HEK293T (cell line): Measurements from ENCODE around the gene MEI1.

Source experiments
- CTCF ChIA-PET: fragments of 350-600 bp; formaldehyde crosslinking; extraction: SDS; loops from one replicate; lab custom pipeline; 2021; ENCODE audit warnings: antibody characterized with exemption, inconsistent platforms; lab: Yijun Ruan, JAX
- POLR2A ChIA-PET: fragments of 350-600 bp; formaldehyde crosslinking; extraction: SDS; loops from one replicate; lab custom pipeline; 2020; ENCODE audit warnings: antibody characterized with exemption, inconsistent platforms; lab: Yijun Ruan, JAX
- DNase-seq: peaks from one replicate; pipeline ENCODE4 v3.0.0; 2012; ENCODE audit warnings: mixed read lengths; ENCODE audit errors: extremely low spot score
- ARNT ChIP-seq: fragments of 450-650 bp; IDR thresholded peaks from 2 replicates; pipeline ENCODE4 v1.6.1; 2017; ENCODE audit warnings: mild to moderate bottlenecking
- BHLHE40 ChIP-seq: fragments of 450-650 bp; IDR thresholded peaks from 2 replicates; pipeline ENCODE4 v1.6.1; 2016; ENCODE audit warnings: mild to moderate bottlenecking, moderate library complexity, borderline replicate concordance
- CTBP1 ChIP-seq: fragments of 450-650 bp; IDR thresholded peaks from 2 replicates; pipeline ENCODE4 v1.6.1; 2016; ENCODE audit warnings: borderline replicate concordance
- ELF4 ChIP-seq: fragments of 450-650 bp; IDR thresholded peaks from 2 replicates; pipeline ENCODE4 v1.6.1; 2017; ENCODE audit warnings: antibody characterized with exemption
- FOXA1 ChIP-seq: fragments of 450-650 bp; IDR thresholded peaks from 2 replicates; pipeline ENCODE4 v1.6.1; 2016; ENCODE audit warnings: mild to moderate bottlenecking
- FOXK2 ChIP-seq: fragments of 450-650 bp; IDR thresholded peaks from 2 replicates; pipeline ENCODE4 v1.6.1; 2016; ENCODE audit warnings: mild to moderate bottlenecking
- FOXM1 ChIP-seq: fragments of 450-650 bp; IDR thresholded peaks from 2 replicates; pipeline ENCODE4 v1.6.1; 2017; ENCODE audit warnings: mild to moderate bottlenecking, borderline replicate concordance
- HDGF ChIP-seq: fragments of 450-650 bp; IDR thresholded peaks from 2 replicates; pipeline ENCODE4 v1.6.1; 2017; ENCODE audit warnings: antibody characterized with exemption, borderline replicate concordance
- L3MBTL2 ChIP-seq: fragments of 450-650 bp; conservative IDR thresholded peaks from 2 replicates; pipeline ENCODE4 v1.6.1; 2016; ENCODE audit warnings: mild to moderate bottlenecking
- LEF1 ChIP-seq: fragments of 450-650 bp; IDR thresholded peaks from 2 replicates; pipeline ENCODE4 v1.6.1; 2017; ENCODE audit warnings: mild to moderate bottlenecking, borderline replicate concordance
- NFRKB ChIP-seq: fragments of 450-650 bp; IDR thresholded peaks from 2 replicates; pipeline ENCODE4 v1.6.1; 2016; ENCODE audit warnings: mild to moderate bottlenecking, moderate library complexity
- PKNOX1 ChIP-seq: fragments of 450-650 bp; IDR thresholded peaks from 2 replicates; pipeline ENCODE4 v1.6.1; 2016
- SP1 ChIP-seq: fragments of 450-650 bp; IDR thresholded peaks from 2 replicates; pipeline ENCODE4 v1.6.1; 2017
- SUZ12 ChIP-seq: fragments of 450-650 bp; IDR thresholded peaks from 2 replicates; pipeline ENCODE4 v1.6.1; 2016; ENCODE audit warnings: mild to moderate bottlenecking
- TARDBP ChIP-seq: fragments of 450-650 bp; IDR thresholded peaks from 2 replicates; pipeline ENCODE4 v1.6.1; 2016
- ZNF384 ChIP-seq: fragments of 450-650 bp; IDR thresholded peaks from 2 replicates; pipeline ENCODE4 v1.6.1; 2016

Gene MEI1

GRCh38 chr22:41808400-41808799 lies 109.1 kb downstream of the MEI1 start:
- ChIA-PET CTCF (interaction anchor here (0.5 kb wide), 1 partner anchor 32 kb away, joined by 3 read pairs; no protein-coding TSS in a partner anchor), POLR2A (interaction anchor here (4.1 kb wide), 1 partner anchor 8 kb away, joined by 30 read pairs; the partner anchor contains the start of gene CCDC134)
- TF ChIP-seq TARDBP (no peak), SUZ12 (no peak), FOXM1 (no peak), ARNT (no peak), BHLHE40 (no peak), ZNF384 (no peak), NFRKB (no peak), PKNOX1 (no peak), ELF4 (no peak), FOXK2 (no peak), CTBP1 (no peak), FOXA1 (no peak), HDGF (no peak), L3MBTL2 (no peak), LEF1 (no peak), SP1 (no peak)
- no peak for DNase-seq

- ChIA-PET CTCF (no interaction called here), POLR2A (interaction anchor here (4.1 kb wide), 1 partner anchor 10 kb away, joined by 30 read pairs; the partner anchor contains the start of gene CCDC134)
- DNase-seq, result no peak
- TF ChIP-seq ELF4 (no peak), FOXM1 (no peak), SUZ12 (no peak), PKNOX1 (no peak), L3MBTL2 (no peak), FOXA1 (no peak), ZNF384 (no peak), SP1 (no peak), BHLHE40 (no peak), FOXK2 (no peak), NFRKB (no peak)
These were observed 110.7 kb downstream of the MEI1 start for GRCh38 chr22:41810022-41810421.

- ChIA-PET POLR2A (interaction anchor here (2.7 kb wide), 1 partner anchor 12 kb away, joined by 20 read pairs; the partner anchor contains the start of gene CCDC134), CTCF (no interaction called here)
- TF ChIP-seq FOXK2 (no peak), HDGF (no peak), TARDBP (no peak), NFRKB (no peak), LEF1 (no peak), BHLHE40 (no peak), ELF4 (no peak), CTBP1 (no peak), FOXA1 (no peak), FOXM1 (no peak), SP1 (no peak), PKNOX1 (no peak), SUZ12 (no peak), L3MBTL2 (no peak), ZNF384 (no peak), ARNT (no peak)
- no peak for DNase-seq
These were observed 113.7 kb downstream of the MEI1 start for GRCh38 chr22:41812805-41813545.

GRCh38 chr22:41813726-41814410 lies 114.6 kb downstream of the MEI1 start:
- TF ChIP-seq CTBP1, result no peak
- TF ChIP-seq ELF4, result no peak
- TF ChIP-seq BHLHE40, result no peak
- TF ChIP-seq L3MBTL2, result no peak
- TF ChIP-seq PKNOX1, result no peak
- TF ChIP-seq HDGF, result no peak
- TF ChIP-seq SP1, result no peak
- TF ChIP-seq ZNF384, result no peak
- no peak for TF ChIP-seq TARDBP
- TF ChIP-seq LEF1, result no peak
- TF ChIP-seq NFRKB, result no peak
- TF ChIP-seq SUZ12, result no peak
- CTCF ChIA-PET, result interaction anchor here (0.6 kb wide), 1 partner anchor 285 kb away, joined by 3 read pairs; no protein-coding TSS in a partner anchor
- DNase-seq, result no peak
- POLR2A ChIA-PET, result interaction anchor here (2.7 kb wide), 1 partner anchor 13 kb away, joined by 20 read pairs; the partner anchor contains the start of gene CCDC134

- TF ChIP-seq CTBP1 (no peak), ELF4 (no peak), PKNOX1 (no peak), NFRKB (no peak)
- ChIA-PET POLR2A (no interaction called here), CTCF (no interaction called here)
- no peak for DNase-seq
These were observed 116.4 kb downstream of the MEI1 start for GRCh38 chr22:41815716-41816115.
